Measurements from ENCODE around the gene PAGE2.
"Not testable (repeated sequence)": the region's sequence is repeated elsewhere in the genome, so short reads cannot be mapped to it uniquely, and the experiment has no call there.

Gene PAGE2, protein sequence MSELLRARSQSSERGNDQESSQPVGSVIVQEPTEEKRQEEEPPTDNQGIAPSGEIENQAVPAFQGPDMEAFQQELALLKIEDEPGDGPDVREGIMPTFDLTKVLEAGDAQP

DNA sequence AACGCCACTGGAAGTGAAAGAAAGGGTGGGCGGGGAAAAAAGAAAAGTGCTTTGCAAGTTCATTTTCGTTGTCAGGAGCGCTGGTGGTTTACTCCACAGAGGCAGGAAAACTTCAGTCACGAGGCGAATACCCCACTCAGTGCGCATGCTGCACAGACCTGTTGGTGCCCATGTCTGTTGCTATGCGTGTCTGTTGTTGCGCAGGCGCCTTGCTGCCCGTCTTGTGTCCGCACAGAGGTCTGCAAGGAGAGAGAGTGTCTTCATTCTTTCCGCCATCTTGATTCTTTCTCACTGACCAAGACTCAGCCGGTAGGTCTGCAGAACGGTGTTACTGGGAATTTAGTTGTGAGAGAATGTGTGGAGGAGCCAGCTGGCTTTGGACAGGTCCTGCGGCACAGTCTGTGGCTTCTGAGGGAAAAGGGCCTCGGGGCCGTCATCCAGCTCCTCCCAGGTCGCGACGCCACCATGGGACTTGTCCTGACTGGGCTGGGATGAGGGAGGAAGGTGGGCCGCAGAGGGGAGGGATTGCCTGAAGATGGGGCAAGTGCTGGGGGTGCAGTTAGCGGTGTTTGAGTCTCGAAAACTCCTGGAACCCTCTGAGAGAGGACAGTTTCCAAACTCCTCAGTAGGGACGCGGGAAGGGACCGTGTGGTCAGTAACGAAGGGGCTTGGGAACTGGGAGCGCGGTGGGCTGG, at the start of gene PAGE2:
PAGE2 (plus strand) TSS at position 224 of the 695 bp plus-strand sequence. CDS start 1,003 bp downstream, outside the sequence.
- no peak for DNase-seq
- in situ Hi-C loops (cut with MboI; ENCODE audit: low pct_unique_long_range_greater_than_20kb, low sequenced_read_pairs) = no loop called here

DNA sequence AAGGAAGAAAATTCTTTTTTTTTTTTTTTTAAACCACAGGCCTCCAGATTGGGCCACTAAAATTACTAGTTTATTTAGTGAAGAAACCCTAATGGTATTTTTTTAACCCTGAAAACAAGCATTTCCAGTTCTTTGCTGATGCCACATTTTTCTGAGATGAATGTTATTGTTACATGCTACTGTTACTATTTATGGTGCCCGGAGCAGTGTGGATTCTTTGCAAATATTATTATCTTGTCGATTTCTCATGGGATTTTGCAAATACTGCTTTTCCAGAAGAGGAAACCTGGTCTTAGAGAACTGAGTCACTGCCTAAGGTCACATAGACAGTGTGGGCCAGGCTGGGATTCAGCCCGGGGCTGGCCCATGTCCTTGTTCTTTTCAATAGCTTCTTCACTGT, 49.3 kb upstream of the PAGE2 start:
- DNase-seq = no peak
- in situ Hi-C loops (cut with MboI; ENCODE audit: low pct_unique_long_range_greater_than_20kb, low sequenced_read_pairs) = no loop called here

DNA sequence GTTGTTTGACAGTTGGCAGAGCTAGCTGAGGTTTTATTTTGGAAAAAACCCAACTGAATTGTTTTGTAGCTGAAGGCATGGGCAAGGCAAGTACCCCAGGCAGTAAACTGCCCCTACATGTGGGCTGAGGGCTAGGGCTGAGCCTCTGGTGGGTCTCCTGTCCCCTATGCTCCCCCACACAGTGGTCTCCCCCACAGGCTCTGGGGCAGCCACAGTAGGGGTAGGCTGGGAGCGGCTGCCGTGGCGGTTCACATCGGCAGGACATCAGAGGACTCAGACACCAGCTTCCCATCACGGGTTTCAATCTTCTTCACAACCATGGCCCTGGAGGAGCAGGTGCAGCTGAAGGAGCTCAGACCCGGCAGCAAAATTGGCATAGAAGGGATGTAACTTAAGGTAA, 47.3 kb upstream of the PAGE2 start:
- in situ Hi-C loops (cut with MboI; ENCODE audit: low pct_unique_long_range_greater_than_20kb, low sequenced_read_pairs) = no loop called here
- DNase-seq = no peak

DNA sequence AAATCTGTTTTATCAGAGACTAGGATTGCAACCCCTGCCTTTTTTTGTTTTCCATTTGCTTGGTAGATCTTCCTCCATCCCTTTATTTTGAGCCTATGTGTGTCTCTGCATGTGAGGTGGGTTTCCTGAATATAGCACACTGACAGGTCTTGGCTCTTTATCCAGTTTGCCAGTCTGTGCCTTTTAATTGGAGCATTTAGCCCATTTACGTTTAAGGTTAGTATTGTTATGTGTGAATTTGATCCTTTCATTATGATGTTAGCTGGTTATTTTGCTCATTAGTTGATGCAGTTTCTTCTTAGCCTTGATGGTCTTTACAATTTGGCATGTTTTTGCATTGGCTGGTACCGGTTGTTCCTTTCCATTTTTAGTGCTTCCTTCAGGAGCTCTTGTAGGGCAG, 38.2 kb upstream of the PAGE2 start:
- DNase-seq; in situ Hi-C loops (cut with MboI; ENCODE audit: low pct_unique_long_range_greater_than_20kb, low sequenced_read_pairs): not testable (repeated sequence)

DNA sequence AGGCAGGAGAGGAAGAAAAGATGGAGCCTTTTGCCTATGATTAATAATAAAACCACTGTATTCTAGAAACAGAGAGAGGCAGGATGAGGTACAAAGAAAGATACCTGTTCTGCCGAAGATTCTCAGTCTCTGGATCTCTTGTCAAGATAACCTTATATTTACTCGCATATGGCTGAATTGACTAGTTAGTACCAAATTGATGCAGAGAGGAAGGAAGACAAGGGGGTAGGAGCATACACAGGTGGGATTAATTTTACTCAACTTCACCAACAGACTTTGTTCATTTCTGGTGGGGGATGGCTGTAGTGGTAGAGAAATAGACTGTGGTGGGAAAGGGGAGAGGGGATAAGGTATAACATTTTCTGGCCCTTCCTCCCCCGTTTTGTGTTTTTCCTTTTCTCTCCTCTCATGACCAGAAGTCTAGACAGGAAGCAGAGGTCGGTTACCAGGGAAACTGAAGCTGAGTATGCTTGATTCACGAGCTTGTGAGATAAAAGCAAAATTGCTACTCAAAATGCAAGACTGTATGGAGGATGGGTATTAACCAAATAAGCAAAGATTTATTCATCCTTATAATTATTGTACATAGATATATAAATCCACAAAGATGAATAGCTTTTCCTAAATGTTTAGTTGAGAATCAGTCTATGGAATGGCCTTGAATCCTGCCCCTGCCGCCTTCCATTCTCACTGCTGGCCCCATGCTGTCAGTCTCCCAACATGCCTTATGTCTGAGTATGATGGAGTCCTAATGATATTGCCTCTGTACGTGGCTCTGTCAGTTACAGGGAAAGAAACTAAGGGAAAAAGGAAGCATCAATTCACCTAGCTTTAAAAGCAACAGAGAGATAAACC, 31.8 kb upstream of the PAGE2 start:
- in situ Hi-C loops (cut with MboI; ENCODE audit: low pct_unique_long_range_greater_than_20kb, low sequenced_read_pairs) = no loop called here
- peak; percentile 22 for DNase-seq

DNA sequence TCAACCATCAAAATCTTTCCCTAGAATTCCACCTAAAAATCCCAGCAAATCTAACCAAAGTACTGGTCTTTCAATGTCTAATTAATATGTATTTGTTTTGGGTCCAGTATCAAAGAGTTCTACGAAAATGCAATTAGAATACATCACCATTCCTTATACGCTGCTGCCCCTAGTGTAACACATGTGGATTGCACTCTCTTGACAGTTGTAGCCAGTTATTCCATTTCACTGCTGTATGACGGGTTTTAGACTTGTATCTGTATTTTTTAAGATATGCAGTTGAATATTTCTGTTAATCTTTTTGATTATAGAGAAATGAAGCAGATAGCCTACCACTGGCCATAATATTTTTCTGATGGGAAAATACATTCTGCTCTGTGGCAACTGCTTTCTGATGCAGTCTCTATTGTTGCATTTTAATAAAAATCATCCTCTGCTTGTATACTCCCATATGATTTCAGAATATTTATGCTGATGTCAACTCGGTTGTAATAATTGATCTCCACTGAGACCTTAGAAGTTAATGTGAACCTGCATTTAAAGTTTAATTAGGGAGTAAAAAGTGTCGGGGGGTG, 31.1 kb upstream of the PAGE2 start:
- in situ Hi-C loops (cut with MboI; ENCODE audit: low pct_unique_long_range_greater_than_20kb, low sequenced_read_pairs) = no loop called here
- DNase-seq = peak; percentile 52

DNA sequence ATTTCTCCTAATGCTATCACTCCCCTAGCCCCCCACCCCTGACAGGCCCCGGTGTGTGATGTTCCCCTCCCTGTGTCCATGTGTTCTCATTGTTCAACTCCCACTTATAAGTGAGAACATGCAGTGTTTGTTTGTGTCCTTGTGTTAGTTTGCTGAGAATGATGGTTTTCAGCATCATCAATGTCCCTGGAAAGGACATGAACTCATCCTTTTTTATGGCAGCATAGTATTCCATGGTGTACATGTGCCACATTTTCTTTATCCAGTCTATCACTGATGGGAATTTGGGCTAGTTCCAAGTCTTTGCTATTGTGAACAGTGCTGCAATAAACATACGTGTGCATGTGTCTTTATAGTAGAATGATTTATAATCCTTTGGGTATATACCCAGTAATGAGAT, 21.6 kb upstream of the PAGE2 start:
- in situ Hi-C loops (cut with MboI; ENCODE audit: low pct_unique_long_range_greater_than_20kb, low sequenced_read_pairs); DNase-seq: not testable (repeated sequence)

DNA sequence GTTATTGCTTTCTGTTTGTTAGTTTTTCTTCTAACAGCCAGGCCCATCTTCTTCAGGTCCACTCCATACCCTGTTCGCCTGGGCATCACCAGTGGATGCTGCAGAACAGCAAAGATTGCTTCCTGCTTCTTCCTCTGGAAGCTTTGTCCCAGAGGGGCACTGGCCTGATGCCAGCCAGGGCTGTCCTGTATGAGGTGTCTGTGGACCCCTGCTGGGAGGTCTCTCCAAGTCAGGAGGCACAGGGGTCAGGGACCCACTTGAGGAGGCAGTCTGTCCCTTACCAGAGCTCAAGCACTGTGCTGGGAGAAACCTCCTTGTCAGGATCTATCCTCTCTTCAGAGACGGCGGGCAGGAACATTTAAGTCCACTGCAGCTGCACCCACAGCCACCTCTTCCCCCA, 16.5 kb upstream of the PAGE2 start:
- DNase-seq = no peak

DNA sequence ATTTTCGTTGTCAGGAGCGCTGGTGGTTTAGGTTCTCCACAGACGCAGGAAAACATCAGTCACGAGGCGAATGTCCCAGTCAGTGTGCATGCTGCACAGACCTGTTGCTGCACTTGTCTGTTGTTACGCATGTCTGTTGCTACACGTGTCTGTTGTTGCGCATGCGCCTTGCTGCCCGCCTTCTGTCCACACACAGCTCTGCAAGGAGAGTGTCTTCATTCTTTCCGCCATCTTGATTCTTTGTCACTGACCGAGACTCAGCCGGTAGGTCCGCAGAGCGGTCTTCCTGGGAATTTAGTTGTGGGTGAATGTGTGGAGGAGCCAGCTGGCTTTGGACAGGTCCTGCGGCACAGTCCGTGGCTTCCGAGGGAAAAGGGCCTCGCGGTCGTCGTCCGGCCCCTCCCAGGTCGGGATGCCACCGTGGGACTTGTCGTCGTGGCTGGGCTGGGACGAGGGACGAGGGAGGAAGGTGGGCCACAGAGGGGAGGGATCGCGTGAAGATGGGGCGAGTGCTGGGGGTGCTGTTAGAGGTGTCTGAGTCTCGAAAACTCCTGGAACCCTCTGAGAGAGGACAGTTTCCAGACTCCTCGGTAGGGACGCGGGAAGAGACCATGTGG, 13.9 kb upstream of the PAGE2 start, which contains the start of gene PAGE2B:
PAGE2B (plus strand) TSS at position 180 of the 617 bp plus-strand sequence. CDS start 1,012 bp downstream, outside the sequence.
- DNase-seq = no peak
- in situ Hi-C loops (cut with MboI; ENCODE audit: low pct_unique_long_range_greater_than_20kb, low sequenced_read_pairs) = no loop called here

More for the DNA sequence above, 16.5 kb upstream of the PAGE2 start:
- in situ Hi-C loops (cut with MboI; ENCODE audit: low pct_unique_long_range_greater_than_20kb, low sequenced_read_pairs) = no loop called here

DNA sequence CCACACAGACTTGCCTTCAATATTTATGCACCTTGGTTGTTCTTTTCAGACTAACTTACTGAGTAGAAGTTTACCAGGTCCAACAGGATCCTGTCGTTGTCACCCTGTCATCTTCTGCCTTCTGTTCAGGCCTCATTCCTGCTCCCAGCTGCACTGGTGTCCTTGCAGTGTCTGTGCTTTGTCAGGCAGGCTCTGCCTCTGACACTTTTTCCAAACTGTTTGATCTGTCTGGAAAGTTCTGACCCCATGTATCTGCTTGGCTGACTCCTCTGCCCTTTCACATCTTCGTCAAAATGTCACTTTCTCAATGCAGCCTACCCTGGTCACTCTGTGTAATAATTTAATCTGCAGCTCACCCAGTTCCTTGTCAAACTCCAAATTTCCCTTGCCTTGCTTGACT, 9.9 kb downstream of the PAGE2 start:
- in situ Hi-C loops (cut with MboI; ENCODE audit: low pct_unique_long_range_greater_than_20kb, low sequenced_read_pairs) = no loop called here
- no peak for DNase-seq

DNA sequence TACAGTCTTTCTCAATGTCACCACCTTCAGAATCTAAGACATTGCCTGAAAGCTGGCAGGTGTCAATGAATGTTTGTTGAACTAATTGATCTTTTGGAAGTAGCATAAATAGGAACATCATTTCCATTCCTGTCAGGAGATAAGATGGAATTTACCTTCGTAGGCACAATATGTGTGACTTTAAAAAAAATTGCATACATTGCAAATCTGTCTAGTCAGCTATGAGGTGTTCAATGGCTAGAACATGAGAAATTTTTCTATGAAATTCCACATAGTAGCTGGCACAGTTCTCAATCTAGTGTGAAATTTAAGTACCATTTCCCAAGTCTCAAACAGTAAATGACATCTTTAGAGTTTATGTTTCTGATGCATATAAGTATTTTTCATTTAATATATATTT, 10.3 kb downstream of the PAGE2 start:
- DNase-seq = no peak
- in situ Hi-C loops (cut with MboI; ENCODE audit: low pct_unique_long_range_greater_than_20kb, low sequenced_read_pairs) = no loop called here

DNA sequence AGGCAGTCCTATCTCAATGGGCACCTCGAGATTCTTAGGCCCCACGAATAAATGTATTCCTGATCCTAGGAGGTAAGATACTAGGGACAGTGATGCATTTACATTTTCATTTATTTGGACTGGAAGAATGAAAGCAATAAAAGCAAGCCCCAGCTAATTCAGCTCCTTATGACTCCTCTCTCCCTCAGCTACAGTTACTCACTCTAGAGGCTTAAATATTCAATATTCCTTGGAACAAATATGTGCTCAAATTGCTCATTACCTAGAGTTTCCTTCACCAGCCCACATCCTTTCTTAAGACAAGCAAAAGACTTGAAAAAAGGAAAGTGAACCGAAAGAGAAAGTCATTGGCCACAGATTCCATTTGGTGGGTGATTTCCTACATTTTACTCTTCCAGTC, 13.9 kb downstream of the PAGE2 start:
- in situ Hi-C loops (cut with MboI; ENCODE audit: low pct_unique_long_range_greater_than_20kb, low sequenced_read_pairs) = no loop called here
- no peak for DNase-seq

DNA sequence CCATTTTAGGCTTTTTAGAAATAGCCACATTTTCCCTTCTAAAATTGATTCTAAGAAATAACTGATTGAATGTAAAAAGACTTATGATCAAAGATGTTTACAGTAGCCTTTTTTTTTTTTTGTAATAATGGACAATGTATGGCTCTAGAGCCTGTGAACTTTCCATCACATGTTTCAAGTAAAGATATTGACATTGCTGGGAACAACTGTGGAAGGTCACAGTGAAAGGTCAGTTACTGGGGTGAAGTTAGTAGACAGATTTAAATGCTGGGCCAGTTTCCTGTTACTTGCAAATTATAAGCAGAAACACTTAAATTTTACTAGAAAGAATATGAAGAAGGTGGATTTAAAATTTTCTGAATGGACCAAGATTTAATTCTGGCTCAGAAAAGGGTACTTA, 18.4 kb downstream of the PAGE2 start:
- in situ Hi-C loops (cut with MboI; ENCODE audit: low pct_unique_long_range_greater_than_20kb, low sequenced_read_pairs) = no loop called here

DNA sequence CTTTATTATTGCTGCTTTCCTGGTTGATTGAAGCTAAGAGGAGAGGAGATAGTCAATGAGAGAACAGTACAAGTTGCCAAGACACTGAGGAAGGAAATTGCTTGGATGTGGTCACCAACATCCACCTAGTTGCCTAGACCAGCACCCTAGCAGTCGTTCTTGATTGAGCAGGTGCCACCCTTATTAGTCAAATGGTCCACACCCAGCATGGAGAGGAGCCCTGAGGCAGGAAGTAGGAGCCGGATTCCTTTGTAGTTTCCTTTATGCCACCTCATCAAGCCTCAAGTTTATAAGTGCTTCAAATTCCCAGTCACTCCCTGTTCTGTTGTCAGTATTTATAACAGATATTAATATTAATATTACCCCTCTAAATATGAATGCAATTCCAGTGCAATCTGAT, 19.1 kb downstream of the PAGE2 start:
- in situ Hi-C loops (cut with MboI; ENCODE audit: low pct_unique_long_range_greater_than_20kb, low sequenced_read_pairs) = no loop called here
- no peak for DNase-seq

More for the DNA sequence above, 18.4 kb downstream of the PAGE2 start:
- DNase-seq = no peak

DNA sequence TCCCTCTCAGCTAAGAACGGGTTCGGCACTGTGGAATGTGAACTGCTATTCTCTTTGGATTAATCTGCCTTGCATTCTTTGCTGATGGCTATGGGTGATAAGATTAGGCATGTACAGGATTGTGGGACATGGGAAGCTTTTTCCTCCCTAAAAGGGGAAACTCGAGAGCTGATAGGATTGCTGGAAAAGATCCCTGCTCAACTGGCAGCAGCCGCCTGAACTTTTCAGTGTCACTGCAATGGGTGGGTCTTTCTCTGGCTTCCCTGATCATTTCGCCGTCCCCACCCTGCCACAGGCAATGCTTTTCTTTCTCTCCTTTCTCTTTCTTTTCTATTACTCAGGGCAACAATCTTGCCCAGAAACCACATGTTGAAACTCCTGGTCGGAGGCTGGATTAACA, 20.5 kb downstream of the PAGE2 start:
- DNase-seq = no peak
- in situ Hi-C loops (cut with MboI; ENCODE audit: low pct_unique_long_range_greater_than_20kb, low sequenced_read_pairs) = no loop called here

DNA sequence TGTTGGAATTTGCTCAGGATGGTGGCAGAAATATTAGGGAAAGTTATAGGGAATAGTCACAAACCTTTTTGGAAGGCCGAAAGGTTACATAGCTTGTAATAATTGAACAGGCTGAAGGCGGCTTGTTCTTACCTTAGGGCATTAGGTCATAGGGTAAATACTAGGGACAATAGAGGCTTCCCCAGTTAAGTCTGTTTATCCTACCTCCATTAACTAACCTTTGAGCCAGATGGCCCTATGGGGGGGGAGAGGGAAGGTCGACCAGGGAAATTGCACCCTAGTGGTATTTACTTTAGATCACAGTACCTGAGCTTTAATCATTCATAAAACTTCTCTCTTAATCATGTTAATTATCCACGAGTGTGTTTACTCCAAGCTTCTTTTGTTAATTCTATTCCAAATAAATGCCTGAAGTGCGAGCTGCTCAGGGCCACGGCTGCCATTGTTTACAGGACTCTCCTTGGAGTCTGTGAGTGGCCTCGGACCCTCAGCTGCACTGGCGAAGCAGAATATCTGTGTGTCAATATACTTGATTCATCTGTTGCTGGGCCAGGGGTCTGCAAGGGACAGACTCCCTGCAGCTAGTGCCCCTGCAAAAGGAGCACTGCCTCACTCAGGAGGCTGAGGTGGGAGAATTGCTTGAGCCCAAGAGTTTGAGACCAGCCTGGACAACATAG, 22.9 kb downstream of the PAGE2 start:
- DNase-seq = no peak

DNA sequence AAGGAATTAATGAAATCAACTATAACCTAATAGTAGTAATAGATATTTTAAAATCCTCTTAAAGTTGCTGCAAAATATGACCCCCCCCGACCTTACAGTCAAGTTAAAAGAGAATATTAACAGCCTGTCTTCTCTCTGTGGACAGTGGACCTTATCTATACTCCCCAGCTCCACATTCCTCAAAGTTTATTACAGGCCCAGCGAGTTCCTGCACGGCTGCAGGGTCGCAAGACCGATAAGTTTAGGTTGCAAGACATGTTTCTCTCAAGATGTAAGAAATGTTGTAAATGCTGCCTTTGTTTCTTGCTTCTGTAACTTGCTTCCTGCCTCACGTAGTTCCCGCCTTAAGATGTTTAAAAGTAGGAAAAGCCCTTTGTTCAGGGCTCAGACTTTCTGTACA, 27.8 kb downstream of the PAGE2 start:
- DNase-seq; in situ Hi-C loops (cut with MboI; ENCODE audit: low pct_unique_long_range_greater_than_20kb, low sequenced_read_pairs): not testable (repeated sequence)

More for the DNA sequence above, 22.9 kb downstream of the PAGE2 start:
- in situ Hi-C loops (cut with MboI; ENCODE audit: low pct_unique_long_range_greater_than_20kb, low sequenced_read_pairs) = no loop called here

DNA sequence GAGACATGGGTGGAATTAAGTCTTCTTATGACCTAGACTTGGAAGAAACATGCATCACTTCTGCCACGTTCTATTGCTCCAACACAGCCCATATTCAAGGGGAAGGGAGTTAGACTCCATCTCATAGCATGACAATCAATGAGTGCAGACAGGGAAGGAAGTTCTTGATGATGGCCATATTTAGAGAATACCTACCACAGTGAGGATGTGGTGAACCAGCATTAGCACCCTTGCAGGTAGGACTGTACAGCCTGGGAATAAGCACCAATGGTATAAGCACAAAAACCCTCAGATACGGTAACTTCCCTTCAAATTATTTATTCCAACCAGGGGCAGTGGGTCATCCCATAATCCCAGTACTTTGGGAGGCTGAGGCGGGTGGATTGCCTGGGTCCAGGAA, 29.8 kb downstream of the PAGE2 start:
- in situ Hi-C loops (cut with MboI; ENCODE audit: low pct_unique_long_range_greater_than_20kb, low sequenced_read_pairs) = no loop called here
- no peak for DNase-seq

DNA sequence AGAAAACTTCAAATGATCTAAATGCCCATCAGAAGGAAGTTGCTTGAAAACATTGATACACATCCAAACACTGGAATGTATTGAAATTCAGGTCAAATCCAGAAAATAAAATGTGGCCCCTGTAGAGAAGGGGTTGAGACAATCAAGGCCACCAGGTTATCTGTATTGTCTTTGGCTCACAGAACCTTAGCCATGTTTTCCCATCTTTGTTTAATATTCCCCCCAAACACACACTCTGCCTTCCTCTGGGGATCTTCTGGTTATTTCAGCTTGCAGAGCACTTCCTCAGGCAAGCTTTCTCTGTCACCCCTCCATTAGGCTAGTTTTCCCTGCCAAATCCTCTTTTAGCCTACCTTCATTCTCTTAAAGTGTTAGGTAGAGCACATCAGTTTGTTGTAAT, 30.5 kb downstream of the PAGE2 start:
- in situ Hi-C loops (cut with MboI; ENCODE audit: low pct_unique_long_range_greater_than_20kb, low sequenced_read_pairs) = no loop called here
- no peak for DNase-seq

All from KBM-7 (cell line).